Measurements from ENCODE around the gene MLEC.

GRCh38 chr12:120653611-120654010 is 33.3 kb upstream of the MLEC start:
- TF ChIP-seq POLR2AphosphoS5 (IDR thresholded peaks at IDR 0.05; ENCODE audit: low read depth, low read length) (no peak), POLR2A (IDR thresholded peaks at IDR 0.05; ENCODE audit: low read depth, low read length) (no peak), SPI1 (IDR thresholded peaks at IDR 0.05; ENCODE audit: low read depth, low read length) (no peak), TAF1 (IDR thresholded peaks at IDR 0.05; ENCODE audit: low read depth, low read length) (no peak), POU2F2 (IDR thresholded peaks at IDR 0.05; ENCODE audit: low read depth, low read length) (no peak)
